B cell (primary cell): ENCODE measurements around the gene GNG7. TPM values are rescaled to one million over a fixed set of nuclear protein-coding genes. Genes with fewer than 3 reads are reported as not detected.

Experiments
- ATAC-seq: fragments of 200-7000 bp; cut with Tn5 transposase; one replicate; pipeline ENCODE4 v1.10.0; 2021; ENCODE audit warnings: low read depth, mild to moderate bottlenecking, moderate number of reproducible peaks, moderate library complexity
- CTCF ChIA-PET: fragments of 350-600 bp; sonication (Branson Sonifier 250); formaldehyde crosslinking; loops from one replicate; lab custom pipeline; 2021; ENCODE audit warnings: antibody characterized with exemption, inconsistent platforms; lab: Charles Lee
- POLR2A ChIA-PET: fragments of 350-600 bp; sonication (Branson Sonifier 250); formaldehyde crosslinking; loops from one replicate; lab custom pipeline; 2021; ENCODE audit warnings: antibody characterized with exemption; lab: Charles Lee
- DNase-seq: peaks from one replicate; pipeline ENCODE4 v3.0.0; 2013
- H2AFZ ChIP-seq: 2 replicates; pipeline ENCODE4 v1.6.1; 2012; ENCODE audit warnings: mild to moderate bottlenecking, low read depth, low read length; ENCODE audit not compliant: insufficient read depth, poor library complexity, severe bottlenecking
- H3K27ac ChIP-seq, 2 donors: 1 replicate in 1 of 2; 2 replicates in 1 of 2; pipeline ENCODE4 v1.5.1; 2012 to 2013; ENCODE audit warnings: low read length in 2 of 2, mild to moderate bottlenecking in 2 of 2, moderate library complexity in 1 of 2
- H3K27me3 ChIP-seq, 4 experiments: fragments of 200-600 bp in 1 of 4; sonication (generic) in 1 of 4; replicated peaks in 1 of 4; 1 replicate in 2 of 4; 2 replicates in 2 of 4; pipeline versions ENCODE4 v1.6.1 to v1.7.0; 2013 to 2016; ENCODE audit warnings: low read length in 3 of 4, mild to moderate bottlenecking in 2 of 4, mixed read lengths in 1 of 4, moderate library complexity in 1 of 4; ENCODE audit not compliant: insufficient read depth in 4 of 4, control insufficient read depth in 3 of 4; ENCODE audit errors: control extremely low read depth in 1 of 4
- H3K36me3 ChIP-seq, 2 experiments: replicated peaks in 1 of 2; 1 replicate in 1 of 2; 2 replicates in 1 of 2; pipeline versions ENCODE4 v1.6.1 to v1.7.1; 2013; ENCODE audit warnings: low read length in 1 of 2; ENCODE audit not compliant: insufficient read depth in 2 of 2, control insufficient read depth in 1 of 2; ENCODE audit errors: control extremely low read depth in 1 of 2, extremely low read depth in 1 of 2
- H3K4me1 ChIP-seq, 2 donors: fragments of 200-600 bp in 1 of 2; sonication (generic) in 1 of 2; 1 replicate in 1 of 2; 2 replicates in 1 of 2; pipeline versions ENCODE4 v1.5.1 to v1.6.1; 2013 to 2017; ENCODE audit warnings: low read length in 2 of 2; ENCODE audit not compliant: control insufficient read depth in 2 of 2, insufficient read depth in 2 of 2
- H3K4me2 ChIP-seq: replicated peaks from 2 replicates; pipeline ENCODE3; 2012; ENCODE audit warnings: mild to moderate bottlenecking, low read depth, low read length; ENCODE audit not compliant: poor library complexity, severe bottlenecking
- H3K4me3 ChIP-seq, 5 experiments: fragments of 200-600 bp in 1 of 5; sonication (generic) in 1 of 5; 1 replicate in 3 of 5; 2 replicates in 2 of 5; pipeline versions ENCODE4 v1.5.1 to v1.7.0; 2011 to 2016; ENCODE audit warnings: low read length in 4 of 5, mild to moderate bottlenecking in 4 of 5, low read depth in 2 of 5, control low read depth in 1 of 5, moderate library complexity in 1 of 5; ENCODE audit not compliant: insufficient read depth in 1 of 5; ENCODE audit errors: control extremely low read depth in 1 of 5, extremely low read depth in 1 of 5
- H3K79me2 ChIP-seq: fragments of 200-600 bp; sonication (generic); one replicate; pipeline ENCODE4 v1.6.0; 2016; ENCODE audit warnings: low read length; ENCODE audit not compliant: control insufficient read depth, insufficient read depth
- H3K9ac ChIP-seq: fragments of 200-600 bp; sonication (generic); 2 replicates; pipeline ENCODE4 v1.6.1; 2017; ENCODE audit warnings: mild to moderate bottlenecking, low read length, moderate library complexity
- H3K9me3 ChIP-seq, 3 donors: one replicate each; pipeline versions ENCODE4 v1.6.1 to v1.7.1; 2013; ENCODE audit warnings: low read length in 2 of 3; ENCODE audit not compliant: control insufficient read depth in 2 of 3, insufficient read depth in 1 of 3; ENCODE audit errors: control extremely low read depth in 1 of 3
- H4K20me1 ChIP-seq: 2 replicates; pipeline ENCODE4 v1.6.0; 2012; ENCODE audit warnings: mild to moderate bottlenecking, low read length; ENCODE audit not compliant: insufficient read depth, control insufficient read depth, poor library complexity, severe bottlenecking
- H3K27ac Mint-ChIP-seq: one replicate; pipeline ENCODE4 v1.8.0; 2021; ENCODE audit warnings: mixed read lengths
- H3K27me3 Mint-ChIP-seq: one replicate; pipeline ENCODE4 v1.8.0; 2021; ENCODE audit warnings: mixed read lengths
- H3K4me1 Mint-ChIP-seq: one replicate; pipeline ENCODE4 v1.8.0; 2021; ENCODE audit warnings: mixed read lengths
- H3K4me3 Mint-ChIP-seq: one replicate; pipeline ENCODE4 v1.8.0; 2021; ENCODE audit warnings: mixed read lengths
- H3K9me3 Mint-ChIP-seq: one replicate; pipeline ENCODE4 v1.8.0; 2022; ENCODE audit warnings: mixed read lengths; ENCODE audit not compliant: insufficient read depth
- EZH2 ChIP-seq: IDR thresholded peaks from 2 replicates; pipeline ENCODE4 v1.6.1; 2012; ENCODE audit warnings: borderline replicate concordance, low read depth, mild to moderate bottlenecking, moderate library complexity, low read length; ENCODE audit not compliant: insufficient read depth, poor library complexity, severe bottlenecking
- WGBS: methylation state at CpG from one replicate; pipeline ENCODE4 v1.1.5; 2013; ENCODE audit warnings: missing lambda C conversion rate; ENCODE audit not compliant: insufficient coverage; 5-methylcytosine and 5-hydroxymethylcytosine counted together
- intact Hi-C: fragments of 100-400 bp; cut with micrococcal nuclease; formaldehyde crosslinking; loops from one replicate; pipeline ENCODE4 v1.10.0; 2022
- polyA plus RNA-seq: library from polyadenylated mRNA; depleted of rRNA; stranded (reverse); fragments of >200 nt; gene quantifications from 2 replicates; pipeline ENCODE4 v1.2.3, GENCODE V29; 2012
- total RNA-seq, 2 donors: library from RNA; stranded (reverse); fragments of 120-200 nt in 1 of 2; gene quantifications; 1 replicate in 1 of 2; 2 replicates in 1 of 2; pipeline versions ENCODE4 v1.2.3 to v1.2.4, GENCODE V29; 2013 to 2022
- TF ChIP-seq, protein P1 (sequence below): fragments of 200-600 bp; IDR thresholded peaks from one replicate; pipeline ENCODE4 v1.8.0; 2022; ENCODE audit warnings: antibody characterized with exemption, mild to moderate bottlenecking

Gene GNG7
- total and polyA plus RNA-seq, 2 donors (not counting 1 experiment from before 2014, with no cell fraction given): 76.3 to 153 TPM

DNA sequence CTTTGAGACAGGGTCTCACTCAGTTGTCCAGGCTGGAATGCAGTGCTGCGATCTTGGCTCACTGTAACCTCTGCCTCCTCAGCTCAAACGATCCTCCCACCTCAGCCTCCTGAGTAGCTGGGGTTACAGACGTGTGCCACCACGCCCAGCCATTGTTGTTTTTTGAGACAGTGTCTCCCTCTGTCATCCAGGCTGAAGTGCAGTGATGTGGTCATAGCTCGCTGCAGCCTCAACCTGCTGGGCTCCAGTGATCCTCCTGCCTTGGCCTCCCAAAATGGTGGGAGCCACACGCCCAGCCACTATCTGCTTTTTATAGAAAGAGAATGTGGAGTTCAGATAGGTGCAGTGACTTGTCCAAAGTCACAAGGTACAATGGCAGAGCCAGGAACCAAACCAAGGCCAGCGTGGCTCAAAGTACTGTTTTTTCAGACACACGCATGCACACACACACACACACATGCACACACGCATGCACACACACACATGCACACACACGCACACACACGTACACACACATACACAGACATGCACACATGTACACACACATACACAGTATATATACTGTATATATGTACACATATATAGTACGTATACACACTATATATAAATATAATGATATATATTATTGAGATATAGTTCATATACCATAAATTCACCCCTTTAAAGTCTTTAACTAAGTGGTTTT, 220.0 kb downstream of the GNG7 start:
- no peak for ATAC-seq
- WGBS: 86% methylated on average over 5 of the region's 12 CpGs
- intact Hi-C loops: no loop called here

DNA sequence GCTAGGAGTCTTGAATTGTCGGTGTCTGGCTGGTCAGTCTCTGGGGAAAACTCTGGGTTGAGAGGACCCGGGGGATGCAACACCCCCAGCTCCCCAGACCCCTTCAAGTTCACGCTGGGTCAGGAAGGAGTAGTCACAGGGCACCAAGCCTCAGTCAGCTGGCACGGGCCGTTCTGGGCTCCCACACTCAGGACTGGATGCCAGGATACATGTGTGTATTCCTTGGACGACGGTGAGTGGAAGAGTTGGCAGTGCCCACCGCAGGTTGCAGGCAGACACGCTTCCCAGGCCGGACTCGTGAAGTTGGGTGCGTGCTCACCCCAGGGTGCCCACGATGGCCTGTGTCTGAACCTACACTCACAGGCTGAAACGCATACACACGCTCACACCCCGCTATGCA, 221.0 kb downstream of the GNG7 start:
- Histone ChIP-seq H3K36me3 (no peaks in the 10 kb centered on the region), H3K4me1 (peaks cover 31 to 48% of the 10 kb centered on the region in 2 donors), H3K27me3 (no peaks in the 10 kb centered on the region), H3K9ac (no peak overlapping the region), H3K4me2 (no peak overlapping the region), H4K20me1 (peaks cover 21% of the 10 kb centered on the region), H3K79me2 (peaks cover 20% of the 10 kb centered on the region), H3K9me3 (peaks cover 0 to 36% (median 12%) of the 10 kb centered on the region in 3 donors), H2AFZ (no peak overlapping the region), H3K4me3 (no peak overlapping the region), H3K27ac (no peak overlapping the region)
- Mint-ChIP-seq H3K27me3 (no peaks in the 10 kb centered on the region), H3K4me3 (no peak overlapping the region), H3K4me1 (peaks cover 42% of the 10 kb centered on the region), H3K9me3 (peaks cover 6% of the 10 kb centered on the region), H3K27ac (peak overlapping the region; percentile 63)
- no peak for ATAC-seq
- POLR2A ChIA-PET: no interaction called here
- no peak for DNase-seq
- CTCF ChIA-PET: no interaction called here
- over 99% methylated on average over 15 of the region's 16 CpGs for WGBS
- intact Hi-C loops: no loop called here
- TF ChIP-seq EZH2: no peak
- TF ChIP-seq, protein P1, sequence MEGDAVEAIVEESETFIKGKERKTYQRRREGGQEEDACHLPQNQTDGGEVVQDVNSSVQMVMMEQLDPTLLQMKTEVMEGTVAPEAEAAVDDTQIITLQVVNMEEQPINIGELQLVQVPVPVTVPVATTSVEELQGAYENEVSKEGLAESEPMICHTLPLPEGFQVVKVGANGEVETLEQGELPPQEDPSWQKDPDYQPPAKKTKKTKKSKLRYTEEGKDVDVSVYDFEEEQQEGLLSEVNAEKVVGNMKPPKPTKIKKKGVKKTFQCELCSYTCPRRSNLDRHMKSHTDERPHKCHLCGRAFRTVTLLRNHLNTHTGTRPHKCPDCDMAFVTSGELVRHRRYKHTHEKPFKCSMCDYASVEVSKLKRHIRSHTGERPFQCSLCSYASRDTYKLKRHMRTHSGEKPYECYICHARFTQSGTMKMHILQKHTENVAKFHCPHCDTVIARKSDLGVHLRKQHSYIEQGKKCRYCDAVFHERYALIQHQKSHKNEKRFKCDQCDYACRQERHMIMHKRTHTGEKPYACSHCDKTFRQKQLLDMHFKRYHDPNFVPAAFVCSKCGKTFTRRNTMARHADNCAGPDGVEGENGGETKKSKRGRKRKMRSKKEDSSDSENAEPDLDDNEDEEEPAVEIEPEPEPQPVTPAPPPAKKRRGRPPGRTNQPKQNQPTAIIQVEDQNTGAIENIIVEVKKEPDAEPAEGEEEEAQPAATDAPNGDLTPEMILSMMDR: no peak

More for the DNA sequence above, 220.0 kb downstream of the GNG7 start:
- no peak for DNase-seq
- no peak overlapping the region for H2AFZ ChIP-seq
- Mint-ChIP-seq H3K9me3 (peaks cover 6% of the 10 kb centered on the region), H3K27ac (no peak overlapping the region), H3K27me3 (no peaks in the 10 kb centered on the region), H3K4me3 (no peak overlapping the region), H3K4me1 (peaks cover 38% of the 10 kb centered on the region)
- H3K27me3 ChIP-seq: peaks cover 0 to 4% (median under 1%) of the 10 kb centered on the region in 4 experiments
- H3K4me3 ChIP-seq: no peak overlapping the region
- H3K36me3 ChIP-seq: no peaks in the 10 kb centered on the region
- TF ChIP-seq EZH2: no peak
- TF ChIP-seq, protein P1: no peak
- H3K9ac ChIP-seq: no peak overlapping the region
- H3K4me2 ChIP-seq: no peak overlapping the region
- POLR2A ChIA-PET: no interaction called here
- H3K79me2 ChIP-seq: peaks cover 10% of the 10 kb centered on the region
- H4K20me1 ChIP-seq: peaks cover 10% of the 10 kb centered on the region
- CTCF ChIA-PET: no interaction called here
- no peak overlapping the region for H3K27ac ChIP-seq
- peaks cover 0 to 36% (median 12%) of the 10 kb centered on the region in 3 donors for H3K9me3 ChIP-seq
- peaks cover 29 to 42% of the 10 kb centered on the region in 2 donors for H3K4me1 ChIP-seq
